SK-N-SH (cell line): Measurements from ENCODE around the gene BRD1. TPM values are rescaled to one million over a fixed set of nuclear protein-coding genes. Genes with fewer than 3 reads are reported as not detected.
A peak's percentile ranks its signal among the peaks of the same experiment; 100 is the strongest.

ENCODE experiments used
- CTCF ChIA-PET: fragments of 300-600, 350-600 bp; formaldehyde crosslinking; extraction: SDS; loops from one replicate; lab custom pipeline; 2021; lab: Yijun Ruan, JAX
- POLR2A ChIA-PET: fragments of 350-600 bp; sonication (Branson Sonifier 250); formaldehyde crosslinking; extraction: SDS; loops from one replicate; lab custom pipeline; 2020; ENCODE audit warnings: antibody characterized with exemption, inconsistent platforms; lab: Yijun Ruan, JAX
- DNase-seq: peaks from one replicate; pipeline ENCODE4 v3.0.0; 2012
- H2AFZ ChIP-seq: fragments of 200-600 bp; sonication (generic); 2 replicates; pipeline ENCODE4 v1.8.1; 2016; ENCODE audit warnings: antibody characterized with exemption, mild to moderate bottlenecking, low read depth
- H3F3A ChIP-seq: fragments of 200-600 bp; sonication (generic); replicated peaks from 2 replicates; pipeline ENCODE3; 2016; ENCODE audit warnings: antibody characterized with exemption, mild to moderate bottlenecking; ENCODE audit not compliant: insufficient read depth
- H3K27ac ChIP-seq, 2 experiments: fragments of 200-500 bp in 1 of 2; fragments of 200-600 bp in 1 of 2; sonication (Bioruptor generic) in 1 of 2; sonication (generic), shearing (Covaris generic) in 1 of 2; 2 replicates each; pipeline versions ENCODE4 v1.5.1 to v1.6.1; 2014 to 2016; ENCODE audit warnings: low read depth in 2 of 2, inconsistent platforms in 1 of 2, low read length in 1 of 2, mild to moderate bottlenecking in 1 of 2, mixed read lengths in 1 of 2
- H3K27me3 ChIP-seq: fragments of 200-600 bp; sonication (generic), shearing (Covaris generic); 2 replicates; pipeline ENCODE4 v1.6.1; 2016; ENCODE audit warnings: mixed run types; ENCODE audit not compliant: insufficient read depth
- H3K36me3 ChIP-seq, 2 experiments: fragments of 200-500 bp in 1 of 2; fragments of 200-600 bp in 1 of 2; sonication (Bioruptor generic) in 1 of 2; sonication (generic) in 1 of 2; replicated peaks in 1 of 2; 2 replicates each; pipeline versions ENCODE3 to v1.5.1; 2014 to 2016; ENCODE audit warnings: low read length in 1 of 2, mild to moderate bottlenecking in 1 of 2; ENCODE audit not compliant: insufficient read depth in 2 of 2, control insufficient read depth in 1 of 2
- H3K4me1 ChIP-seq, 2 experiments: fragments of 200-500 bp in 1 of 2; fragments of 200-600 bp in 1 of 2; sonication (Bioruptor generic) in 1 of 2; sonication (generic), shearing (Covaris generic) in 1 of 2; 2 replicates each; pipeline versions ENCODE4 v1.5.1 to v1.6.1; 2014 to 2016; ENCODE audit warnings: low read depth in 1 of 2, low read length in 1 of 2, mixed run types in 1 of 2; ENCODE audit not compliant: insufficient read depth in 2 of 2, control insufficient read depth in 1 of 2
- H3K4me2 ChIP-seq: fragments of 200-600 bp; sonication (generic), shearing (Covaris generic); 2 replicates; pipeline ENCODE4 v1.6.1; 2017; ENCODE audit warnings: mixed run types
- H3K4me3 ChIP-seq, 2 experiments: fragments of 200-500 bp in 1 of 2; fragments of 200-600 bp in 1 of 2; sonication (Bioruptor generic) in 1 of 2; sonication (generic), shearing (Covaris generic) in 1 of 2; 2 replicates each; pipeline versions ENCODE4 v1.5.1 to v1.8.1; 2014 to 2016; ENCODE audit warnings: low read depth in 2 of 2, inconsistent platforms in 1 of 2, low read length in 1 of 2, mild to moderate bottlenecking in 1 of 2, mixed read lengths in 1 of 2, moderate library complexity in 1 of 2
- H3K79me2 ChIP-seq: fragments of 200-600 bp; sonication (generic); 2 replicates; pipeline ENCODE4 v1.8.1; 2017; ENCODE audit warnings: mild to moderate bottlenecking; ENCODE audit not compliant: insufficient read depth
- H3K9ac ChIP-seq: fragments of 200-600 bp; sonication (generic); 2 replicates; pipeline ENCODE4 v1.6.1; 2017; ENCODE audit warnings: mixed run types
- H3K9me2 ChIP-seq: fragments of 200-600 bp; sonication (generic); 2 replicates; pipeline ENCODE4 v1.6.1; 2017; ENCODE audit warnings: mixed run types
- H3K9me3 ChIP-seq: fragments of 200-600 bp; sonication (generic); 2 replicates; pipeline ENCODE4 v1.6.1; 2017; ENCODE audit warnings: mixed run types, mild to moderate bottlenecking, moderate library complexity
- H4K20me1 ChIP-seq: fragments of 200-600 bp; sonication (generic); 2 replicates; pipeline ENCODE4 v1.6.1; 2017; ENCODE audit warnings: mild to moderate bottlenecking, mixed run types; ENCODE audit not compliant: insufficient read depth
- CHD2 ChIP-seq: fragments of 150-350 bp; IDR thresholded peaks from 2 replicates; pipeline ENCODE4 v1.6.1; 2018; ENCODE audit warnings: low read length; ENCODE audit not compliant: partially characterized antibody
- ELF1 ChIP-seq: IDR thresholded peaks from 2 replicates; pipeline ENCODE4 v1.4.0; 2012
- EP300 ChIP-seq, 2 experiments: IDR thresholded peaks; 2 replicates each; pipeline versions ENCODE4 v1.4.0 to v1.6.1; 2012; ENCODE audit warnings: borderline replicate concordance in 1 of 2, low read depth in 1 of 2, low read length in 1 of 2
- FOSL2 ChIP-seq: IDR thresholded peaks from 2 replicates; pipeline ENCODE4 v1.4.0; 2012; ENCODE audit warnings: low read depth, mild to moderate bottlenecking, moderate library complexity, borderline replicate concordance
- FOXM1 ChIP-seq: IDR thresholded peaks from 2 replicates; pipeline ENCODE4 v1.4.0; 2012; ENCODE audit warnings: low read depth, mild to moderate bottlenecking
- GATA2 ChIP-seq: sonication (generic); formaldehyde crosslinking; IDR thresholded peaks from 2 replicates; pipeline ENCODE4 v1.5.0; 2020; ENCODE audit warnings: mild to moderate bottlenecking, missing genetic modification reagents
- JUND ChIP-seq: IDR thresholded peaks from 2 replicates; pipeline ENCODE4 v1.4.0; 2012
- MEF2A ChIP-seq: IDR thresholded peaks from 2 replicates; pipeline ENCODE4 v1.4.0; 2012; ENCODE audit warnings: low read depth, borderline replicate concordance
- NRF1 ChIP-seq: IDR thresholded peaks from 2 replicates; pipeline ENCODE4 v1.6.1; 2012; ENCODE audit warnings: low read depth, mild to moderate bottlenecking, low read length
- RCOR1 ChIP-seq: fragments of 150-350 bp; IDR thresholded peaks from 2 replicates; pipeline ENCODE4 v1.6.1; 2017; ENCODE audit warnings: antibody characterized with exemption, low read length
- SIN3A ChIP-seq: IDR thresholded peaks from 2 replicates; pipeline ENCODE4 v1.6.1; 2012; ENCODE audit warnings: low read depth, mild to moderate bottlenecking, low read length, moderate library complexity, borderline replicate concordance
- TEAD4 ChIP-seq: IDR thresholded peaks from 2 replicates; pipeline ENCODE4 v1.4.0; 2012; ENCODE audit warnings: mild to moderate bottlenecking, borderline replicate concordance; ENCODE audit not compliant: insufficient read depth
- YY1 ChIP-seq: IDR thresholded peaks from 2 replicates; pipeline ENCODE4 v1.4.0; 2012; ENCODE audit warnings: low read depth, mild to moderate bottlenecking
- WGBS: methylation state at CpG from one replicate; pipeline ENCODE4 v1.1.6; 2017; ENCODE audit warnings: low lambda C conversion rate; 5-methylcytosine and 5-hydroxymethylcytosine counted together
- polyA plus RNA-seq, 3 experiments: library from polyadenylated mRNA; depleted of rRNA; stranded (reverse); fragments of >200 nt; gene quantifications; 2 replicates each; pipeline ENCODE4 v1.2.3, GENCODE V29; 2012
- TF ChIP-seq, protein P1 (sequence below): IDR thresholded peaks from 2 replicates; pipeline ENCODE4 v1.4.0; 2012; ENCODE audit warnings: low read depth, borderline replicate concordance
- TF ChIP-seq, protein P2 (sequence below): IDR thresholded peaks from 2 replicates; pipeline ENCODE4 v1.4.0; 2012; ENCODE audit warnings: low read depth, borderline replicate concordance

BRD1 gene
- polyA plus RNA-seq, 1 of the 3 experiments (the other 2 are of a cell fraction): 10.3 TPM

DNA sequence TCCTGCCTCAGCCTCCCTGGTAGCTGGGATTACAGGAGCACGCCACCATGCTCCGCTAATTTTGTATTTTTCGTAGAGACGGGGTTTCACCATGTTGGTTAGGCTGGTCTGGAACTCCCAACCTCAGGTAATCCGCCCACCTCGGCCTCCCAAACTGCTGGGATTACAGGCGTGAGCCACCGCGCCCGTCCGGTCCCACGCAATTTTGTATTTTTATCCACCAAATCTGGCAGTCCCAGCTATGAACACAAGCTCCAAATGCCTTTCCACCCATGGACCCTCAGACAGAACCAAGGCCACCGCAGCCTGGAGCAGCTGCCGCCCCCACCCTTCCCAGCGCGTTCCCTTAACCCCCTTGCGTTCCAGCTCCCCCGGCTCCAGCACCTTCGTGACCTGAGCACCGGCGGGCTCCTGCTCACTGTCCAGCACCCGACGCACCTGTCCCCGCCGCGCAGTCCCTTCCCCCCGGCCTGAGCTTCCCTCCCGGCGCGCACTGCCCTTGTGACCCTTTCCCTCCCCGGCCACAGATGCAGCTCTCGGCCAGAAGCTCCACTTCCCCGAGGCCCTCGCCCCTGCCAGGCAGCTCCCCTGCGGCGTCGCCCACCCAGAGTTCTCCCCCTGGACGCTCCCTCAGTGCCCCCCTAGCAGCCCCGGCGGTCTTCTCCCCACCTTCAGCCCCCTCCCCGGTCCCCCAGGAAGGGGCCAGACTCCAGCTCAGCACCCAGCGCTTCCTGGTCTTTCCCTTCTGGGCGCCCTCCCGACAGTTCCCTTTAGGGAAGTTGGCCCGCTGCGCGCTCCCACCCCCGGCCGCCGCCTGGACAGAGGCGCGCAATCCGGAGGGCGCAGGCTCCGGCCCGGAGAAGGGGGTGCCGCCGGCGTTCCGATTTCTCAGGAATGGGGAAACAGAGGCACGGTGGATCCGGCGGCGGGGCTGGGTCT is 20.3 kb upstream of the BRD1 start:
- POLR2A ChIA-PET: no interaction called here
- H4K20me1 ChIP-seq: no peaks in the 10 kb centered on the region
- peak overlapping the region; percentile 81 for H3K4me2 ChIP-seq
- H3K27me3 ChIP-seq: peaks cover 28% of the 10 kb centered on the region
- WGBS: 53% methylated on average over 31 of the region's 64 CpGs
- no peaks in the 10 kb centered on the region for H3K9me3 ChIP-seq
- H3K36me3 ChIP-seq: no peaks in the 10 kb centered on the region
- H3K9me2 ChIP-seq: no peaks in the 10 kb centered on the region
- H2AFZ ChIP-seq: 0 out of 2 replicates have a peak overlapping the region, but pooled peaks have one; percentile 35
- H3K9ac ChIP-seq: no peak overlapping the region
- peak overlapping the region; percentile 9 to 43; a peak in 3 of 4 replicates for H3K4me3 ChIP-seq
- peaks cover 0 to 6% of the 10 kb centered on the region in 2 experiments; a peak in 1 of 4 replicates for H3K4me1 ChIP-seq
- H3K27ac ChIP-seq: no peak overlapping the region
- H3F3A ChIP-seq: peaks cover 9% of the 10 kb centered on the region
- TF ChIP-seq SIN3A (no peak), RCOR1 (no peak), TEAD4 (no peak), YY1 (no peak), JUND (no peak), ELF1 (no peak), MEF2A (no peak), FOSL2 (no peak)
- TF ChIP-seq, protein P1, sequence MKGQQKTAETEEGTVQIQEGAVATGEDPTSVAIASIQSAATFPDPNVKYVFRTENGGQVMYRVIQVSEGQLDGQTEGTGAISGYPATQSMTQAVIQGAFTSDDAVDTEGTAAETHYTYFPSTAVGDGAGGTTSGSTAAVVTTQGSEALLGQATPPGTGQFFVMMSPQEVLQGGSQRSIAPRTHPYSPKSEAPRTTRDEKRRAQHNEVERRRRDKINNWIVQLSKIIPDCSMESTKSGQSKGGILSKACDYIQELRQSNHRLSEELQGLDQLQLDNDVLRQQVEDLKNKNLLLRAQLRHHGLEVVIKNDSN: no peak
- peak; percentile 75 for DNase-seq
- H3K79me2 ChIP-seq: no peaks in the 10 kb centered on the region
- CTCF ChIA-PET: interaction anchor here (0.6 kb wide), 1 partner anchor 9 kb away, joined by 4 read pairs; no protein-coding TSS in a partner anchor

DNA sequence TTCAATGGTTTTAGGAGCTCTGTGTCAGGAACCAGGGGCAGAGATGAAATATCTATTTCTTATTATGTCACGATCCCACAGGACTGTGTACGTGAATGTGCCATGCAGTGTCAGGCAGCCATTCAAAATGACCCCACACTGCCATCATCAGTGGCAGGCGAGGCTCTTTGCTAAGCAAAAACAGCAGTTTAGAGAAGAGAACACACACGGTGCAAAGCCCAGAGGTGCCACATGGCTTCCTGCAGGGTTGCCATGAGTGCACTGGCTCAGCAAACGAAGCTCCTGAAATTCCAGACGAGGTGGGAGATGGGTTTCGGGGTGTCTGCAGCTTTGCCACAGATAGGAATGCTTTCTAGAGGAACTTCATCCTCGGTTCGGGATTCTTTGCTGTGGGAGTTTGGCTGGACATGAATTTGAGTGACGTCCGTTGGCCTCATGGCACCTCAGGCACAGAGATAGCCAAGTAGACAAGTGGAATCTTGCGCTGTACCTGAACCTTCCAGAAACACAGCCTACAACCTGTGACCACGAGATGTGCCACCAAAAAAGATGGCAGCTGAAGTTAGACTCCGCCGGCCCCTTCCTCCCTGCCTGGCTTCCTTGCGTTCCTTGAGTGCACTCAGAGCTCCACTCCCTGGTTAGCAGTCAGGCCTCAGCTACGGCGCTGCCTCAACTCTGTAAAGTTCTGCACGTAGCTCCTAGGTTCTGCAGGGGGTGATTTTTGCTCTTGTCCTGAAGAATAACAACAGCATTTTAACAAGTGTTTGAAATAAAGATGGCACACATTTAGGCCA is 18.2 kb upstream of the BRD1 start:
- no peaks in the 10 kb centered on the region for H3K9me3 ChIP-seq
- no peak overlapping the region for H3K4me3 ChIP-seq
- H3K79me2 ChIP-seq: no peaks in the 10 kb centered on the region
- no peak overlapping the region for H3K27ac ChIP-seq
- no peaks in the 10 kb centered on the region for H4K20me1 ChIP-seq
- H3F3A ChIP-seq: no peaks in the 10 kb centered on the region
- CTCF ChIA-PET: interaction anchor here (1.0 to 1.3 kb wide), 2 partner anchors 19 to 79 kb away, joined by 3 to 4 read pairs; no protein-coding TSS in a partner anchor
- H3K4me2 ChIP-seq: no peak overlapping the region
- POLR2A ChIA-PET: no interaction called here
- no peak overlapping the region for H3K9ac ChIP-seq
- peaks cover 28% of the 10 kb centered on the region for H3K27me3 ChIP-seq
- no peak overlapping the region for H2AFZ ChIP-seq
- H3K9me2 ChIP-seq: no peaks in the 10 kb centered on the region
- WGBS: 64% methylated on average over 19 of the region's 19 CpGs
- H3K4me1 ChIP-seq: peaks cover 0 to 3% of the 10 kb centered on the region in 2 experiments; a peak in 1 of 4 replicates
- no peaks in the 10 kb centered on the region for H3K36me3 ChIP-seq
- no peak for DNase-seq
- TF ChIP-seq EP300 (IDR thresholded peaks at IDR 0.05; ENCODE audit: borderline replicate concordance in 1 of 2, low read depth in 1 of 2, low read length in 1 of 2) (no peak), CHD2 (no peak), GATA2 (CRISPR knock-in tag) (no peak), NRF1 (no peak), FOSL2 (no peak), FOXM1 (no peak)
- TF ChIP-seq, protein P2, sequence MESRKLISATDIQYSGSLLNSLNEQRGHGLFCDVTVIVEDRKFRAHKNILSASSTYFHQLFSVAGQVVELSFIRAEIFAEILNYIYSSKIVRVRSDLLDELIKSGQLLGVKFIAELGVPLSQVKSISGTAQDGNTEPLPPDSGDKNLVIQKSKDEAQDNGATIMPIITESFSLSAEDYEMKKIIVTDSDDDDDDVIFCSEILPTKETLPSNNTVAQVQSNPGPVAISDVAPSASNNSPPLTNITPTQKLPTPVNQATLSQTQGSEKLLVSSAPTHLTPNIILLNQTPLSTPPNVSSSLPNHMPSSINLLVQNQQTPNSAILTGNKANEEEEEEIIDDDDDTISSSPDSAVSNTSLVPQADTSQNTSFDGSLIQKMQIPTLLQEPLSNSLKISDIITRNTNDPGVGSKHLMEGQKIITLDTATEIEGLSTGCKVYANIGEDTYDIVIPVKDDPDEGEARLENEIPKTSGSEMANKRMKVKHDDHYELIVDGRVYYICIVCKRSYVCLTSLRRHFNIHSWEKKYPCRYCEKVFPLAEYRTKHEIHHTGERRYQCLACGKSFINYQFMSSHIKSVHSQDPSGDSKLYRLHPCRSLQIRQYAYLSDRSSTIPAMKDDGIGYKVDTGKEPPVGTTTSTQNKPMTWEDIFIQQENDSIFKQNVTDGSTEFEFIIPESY: no peak
- TF ChIP-seq, all 33 proteins: peak for 0
